Choroid plexus epithelial cell (primary cell): ENCODE measurements around the gene TBC1D5.
"Not testable (repeated sequence)": the region's sequence is repeated elsewhere in the genome, so short reads cannot be mapped to it uniquely, and the experiment has no call there.

Experiments
- DNase-seq: peaks from one replicate; pipeline ENCODE4 v3.0.0-alpha.2; 2010; ENCODE audit warnings: low read depth
- H3K4me3 ChIP-seq: 2 replicates; pipeline ENCODE4 v1.5.1; 2011; ENCODE audit warnings: low read depth, mild to moderate bottlenecking, control low read depth, low read length, moderate library complexity
- TF ChIP-seq, protein P1 (sequence below): conservative IDR thresholded peaks from 2 replicates; pipeline ENCODE4 v1.5.1; 2011; ENCODE audit warnings: low read depth, mild to moderate bottlenecking, control low read depth, inconsistent platforms, low read length, moderate library complexity

TBC1D5 gene

GRCh38 chr3:17664923-17665322 is 77.5 kb downstream of the TBC1D5 start:
- no peak for DNase-seq
- H3K4me3 ChIP-seq: no peak overlapping the region
- TF ChIP-seq, protein P1, sequence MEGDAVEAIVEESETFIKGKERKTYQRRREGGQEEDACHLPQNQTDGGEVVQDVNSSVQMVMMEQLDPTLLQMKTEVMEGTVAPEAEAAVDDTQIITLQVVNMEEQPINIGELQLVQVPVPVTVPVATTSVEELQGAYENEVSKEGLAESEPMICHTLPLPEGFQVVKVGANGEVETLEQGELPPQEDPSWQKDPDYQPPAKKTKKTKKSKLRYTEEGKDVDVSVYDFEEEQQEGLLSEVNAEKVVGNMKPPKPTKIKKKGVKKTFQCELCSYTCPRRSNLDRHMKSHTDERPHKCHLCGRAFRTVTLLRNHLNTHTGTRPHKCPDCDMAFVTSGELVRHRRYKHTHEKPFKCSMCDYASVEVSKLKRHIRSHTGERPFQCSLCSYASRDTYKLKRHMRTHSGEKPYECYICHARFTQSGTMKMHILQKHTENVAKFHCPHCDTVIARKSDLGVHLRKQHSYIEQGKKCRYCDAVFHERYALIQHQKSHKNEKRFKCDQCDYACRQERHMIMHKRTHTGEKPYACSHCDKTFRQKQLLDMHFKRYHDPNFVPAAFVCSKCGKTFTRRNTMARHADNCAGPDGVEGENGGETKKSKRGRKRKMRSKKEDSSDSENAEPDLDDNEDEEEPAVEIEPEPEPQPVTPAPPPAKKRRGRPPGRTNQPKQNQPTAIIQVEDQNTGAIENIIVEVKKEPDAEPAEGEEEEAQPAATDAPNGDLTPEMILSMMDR: no peak

GRCh38 chr3:17656264-17656663 is 86.2 kb downstream of the TBC1D5 start:
- H3K4me3 ChIP-seq: no peak overlapping the region
- no peak for DNase-seq
- TF ChIP-seq, protein P1: no peak

DNA sequence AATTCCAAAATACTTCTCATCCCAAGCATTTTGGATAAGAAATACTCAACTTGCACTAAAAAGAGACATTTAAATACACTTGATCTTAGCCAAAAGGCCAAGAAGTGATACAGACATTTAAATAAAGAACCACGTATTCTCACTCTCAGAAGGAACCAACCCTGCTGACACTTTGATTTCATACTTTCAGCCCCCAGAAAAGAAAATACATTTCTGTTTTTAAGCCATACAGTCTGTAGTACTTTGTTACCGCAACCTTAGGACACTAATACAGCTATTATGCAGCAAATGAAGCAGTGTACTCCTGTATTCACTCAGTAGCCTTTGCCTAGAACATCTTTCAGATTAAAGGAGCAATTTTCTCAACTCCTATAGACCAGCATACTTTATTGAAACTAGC is 86.7 kb downstream of the TBC1D5 start:
- no peak overlapping the region for H3K4me3 ChIP-seq
- DNase-seq: no peak
- TF ChIP-seq, protein P1: no peak

- not testable (repeated sequence) for H3K4me3 ChIP-seq, DNase-seq
Observed at GRCh38 chr3:17649748-17650147, 92.7 kb downstream of the TBC1D5 start.

DNA sequence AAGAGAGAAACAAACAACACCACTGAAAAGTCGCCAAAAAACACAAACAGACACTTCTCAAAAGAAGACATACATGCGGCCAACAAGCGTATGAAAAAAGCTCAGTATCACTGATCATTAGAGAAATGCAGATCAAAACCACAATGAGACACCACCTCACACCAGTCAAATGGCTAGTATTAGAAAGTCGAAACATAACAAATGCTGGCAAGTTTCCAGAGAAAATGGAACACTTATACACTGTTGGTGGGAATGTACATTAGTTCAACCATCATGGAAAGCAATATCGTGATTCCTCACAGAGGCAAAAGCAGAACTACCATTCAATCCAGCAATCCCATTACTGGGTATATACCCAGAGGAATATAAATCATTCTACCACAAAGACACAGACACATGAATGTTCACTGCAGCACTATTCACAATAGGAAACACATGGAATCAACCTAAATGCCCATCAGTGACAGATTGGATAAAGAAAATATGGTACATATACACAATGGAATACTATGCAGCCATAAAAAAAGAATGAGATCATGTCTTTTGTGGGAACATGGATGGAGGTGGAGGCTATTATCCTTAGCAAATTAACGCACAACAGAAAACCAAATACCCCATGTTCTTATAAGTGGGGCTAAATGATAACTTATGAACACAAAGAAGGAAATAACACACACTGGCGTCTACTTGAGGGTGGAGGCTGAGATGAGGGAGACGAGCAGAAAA is 93.6 kb downstream of the TBC1D5 start:
- H3K4me3 ChIP-seq, DNase-seq: not testable (repeated sequence)

GRCh38 chr3:17645074-17645698 is 97.2 kb downstream of the TBC1D5 start:
- peak; percentile 86 for DNase-seq
- H3K4me3 ChIP-seq: no peak overlapping the region
- TF ChIP-seq, protein P1: peak; percentile 76

- DNase-seq: peak; percentile 85
- TF ChIP-seq, protein P1: no peak
- no peak overlapping the region for H3K4me3 ChIP-seq
Observed at GRCh38 chr3:17643691-17644090, 98.7 kb downstream of the TBC1D5 start.

DNA sequence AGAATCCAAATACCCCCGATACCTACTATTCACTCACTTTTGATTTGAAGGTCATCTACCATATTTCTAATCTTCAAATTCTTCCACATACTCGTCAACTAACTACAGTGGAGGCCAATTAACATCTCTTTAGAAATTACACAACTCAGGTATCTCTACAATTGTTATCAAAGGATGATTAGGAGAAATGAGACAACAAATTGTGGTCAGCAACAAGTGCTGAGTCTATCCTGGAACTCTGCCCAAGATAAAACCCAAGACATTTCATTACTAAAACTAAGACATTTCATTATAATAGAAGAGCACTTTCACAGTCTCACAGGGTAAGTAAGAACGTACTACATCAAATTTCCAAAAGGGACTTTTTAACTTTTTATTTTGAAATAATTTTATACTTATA is 100.0 kb downstream of the TBC1D5 start:
- DNase-seq: no peak
- H3K4me3 ChIP-seq: no peak overlapping the region
- TF ChIP-seq, protein P1: no peak
